HG03025 (cell line): ENCODE measurements around the gene SLC41A3.
"Not testable (repeated sequence)": the region's sequence is repeated elsewhere in the genome, so short reads cannot be mapped to it uniquely, and the experiment has no call there.

Experiments
- ATAC-seq: cut with Tn5 transposase; IDR thresholded peaks from one replicate; pipeline ENCODE4 v1.9.1; 2021; ENCODE audit warnings: mild to moderate bottlenecking, moderate library complexity; ENCODE audit not compliant: unreplicated experiment, low FRiP score

SLC41A3 gene

DNA sequence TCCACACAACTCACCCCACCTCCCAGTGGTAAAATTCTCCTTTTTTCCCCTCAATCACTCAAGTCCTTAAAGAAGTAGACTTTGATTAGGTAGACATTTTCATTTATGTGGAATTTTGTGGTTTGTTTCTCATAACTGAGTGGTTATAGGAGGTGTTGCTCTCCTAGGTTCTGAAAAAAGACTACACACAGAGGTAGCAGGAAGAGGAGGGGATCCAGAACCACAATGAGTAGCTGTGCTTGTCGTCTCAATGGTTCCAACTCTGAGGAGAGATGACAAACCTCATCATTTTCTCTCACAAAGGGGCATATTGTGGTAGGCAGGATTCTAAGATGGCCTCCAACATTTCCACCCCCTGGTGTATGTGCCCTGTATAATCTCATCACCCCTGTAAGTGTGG lies 120.1 kb downstream of the SLC41A3 start:
- ATAC-seq: not testable (repeated sequence)

DNA sequence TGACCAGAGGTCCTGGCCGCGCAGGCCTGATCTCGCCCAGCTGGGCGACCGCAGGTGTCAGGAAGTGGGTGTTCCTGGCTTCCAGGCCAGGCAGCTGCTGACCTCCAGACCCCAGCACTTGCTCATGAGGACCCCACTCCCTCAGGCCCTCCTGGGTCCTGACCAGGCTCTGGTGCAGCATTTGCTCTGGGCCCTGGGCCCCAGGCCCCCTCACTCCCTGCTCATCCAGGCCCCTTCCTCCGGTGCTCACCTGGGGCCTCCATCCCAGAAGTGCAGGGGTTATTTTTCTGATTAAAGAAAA lies 122.7 kb downstream of the SLC41A3 start:
- no peak for ATAC-seq

DNA sequence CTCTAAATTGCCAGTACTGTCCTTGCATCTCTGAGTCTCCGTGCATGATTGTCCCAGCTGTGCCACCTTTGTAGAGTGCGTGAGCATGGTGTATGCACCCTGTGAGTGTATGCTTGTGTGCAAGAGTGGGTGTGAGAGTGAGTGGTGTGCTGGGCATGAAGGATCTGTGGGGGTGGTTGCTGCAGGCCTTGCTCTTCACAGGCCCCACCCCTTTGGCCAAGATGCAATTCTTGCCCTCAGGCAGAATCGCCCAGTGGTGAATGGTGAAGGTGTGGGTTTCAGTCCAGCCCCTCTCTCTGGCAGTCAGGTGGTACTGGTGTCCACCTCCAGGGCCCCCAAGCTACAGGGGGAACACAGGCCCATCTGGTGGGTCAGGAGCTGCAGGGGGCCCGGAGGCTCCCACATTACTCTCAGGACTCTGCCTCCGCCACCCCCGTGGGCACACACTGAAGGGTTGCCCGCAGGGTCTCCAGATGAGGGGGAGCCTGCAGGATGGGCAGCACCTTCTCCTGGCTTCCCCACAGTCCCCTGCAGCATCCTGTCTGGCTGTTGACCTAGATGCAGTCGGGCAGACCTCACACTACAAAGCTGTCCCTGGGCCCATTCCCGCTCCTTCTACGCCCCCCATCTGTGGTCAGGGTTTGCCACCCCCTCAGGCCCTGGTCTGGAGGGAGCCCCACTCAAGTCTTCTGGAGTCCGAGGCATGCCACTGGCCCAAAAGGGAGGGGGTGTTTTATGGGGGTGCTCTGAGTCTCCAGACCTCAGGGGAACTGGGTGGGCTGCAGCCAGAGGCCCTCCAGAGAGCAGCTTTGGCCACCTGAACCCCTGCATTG lies 123.3 kb downstream of the SLC41A3 start:
- ATAC-seq: no peak

DNA sequence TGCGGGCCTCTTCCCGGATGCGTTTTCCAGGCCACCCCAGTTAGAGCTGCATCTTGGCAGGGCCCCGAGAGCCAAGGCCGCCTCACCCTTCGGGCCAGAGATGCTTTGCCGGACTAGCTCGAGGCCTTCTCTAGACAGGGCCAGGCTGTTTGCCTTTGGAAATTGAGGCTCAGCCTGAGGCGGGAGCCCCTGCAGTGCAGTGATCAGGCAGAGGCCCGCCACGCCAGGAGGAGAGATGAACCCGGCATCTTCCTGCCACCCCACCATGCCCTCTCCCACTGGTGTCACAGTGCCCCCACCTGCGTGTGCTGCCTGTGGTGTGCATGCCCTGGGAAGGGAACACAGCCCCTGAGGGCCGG lies 123.9 kb downstream of the SLC41A3 start:
- no peak for ATAC-seq

DNA sequence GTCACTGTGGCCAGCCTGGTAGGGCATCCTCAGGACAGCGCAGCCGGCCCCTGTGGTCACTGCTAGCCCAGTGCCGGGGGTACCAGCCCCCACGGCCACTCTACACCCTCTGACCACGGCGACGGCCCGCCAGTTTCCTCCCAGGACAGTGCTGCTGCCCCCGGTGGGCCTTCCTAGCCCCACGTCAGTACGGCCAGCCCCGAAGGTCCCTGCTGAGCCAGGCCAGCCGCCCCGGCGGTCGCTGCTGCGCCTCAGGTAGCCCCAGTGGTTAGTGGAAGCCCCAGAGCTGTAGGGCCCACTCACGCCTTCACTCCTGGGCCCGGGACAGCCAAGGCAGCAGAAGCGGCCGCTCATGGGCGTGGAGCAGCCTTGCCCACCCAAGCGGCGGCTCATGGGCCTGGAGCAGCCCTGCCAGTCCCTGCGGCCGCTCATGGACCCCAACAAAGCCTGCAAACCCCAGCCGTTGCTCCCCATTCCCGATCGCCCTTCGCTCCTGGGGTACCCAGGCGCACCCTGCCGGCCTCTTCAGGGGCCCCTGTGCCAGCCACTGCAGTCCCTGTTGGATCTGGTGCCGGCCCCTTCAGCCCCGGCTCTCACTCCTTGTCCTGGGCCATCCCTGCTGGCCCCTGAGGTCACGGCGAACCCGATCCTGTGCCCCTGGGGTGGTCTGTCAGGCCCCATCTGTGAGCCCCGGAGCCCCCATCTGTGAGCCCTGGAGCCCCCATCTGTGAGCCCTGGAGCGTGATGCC lies 124.4 kb downstream of the SLC41A3 start:
- ATAC-seq: no peak

DNA sequence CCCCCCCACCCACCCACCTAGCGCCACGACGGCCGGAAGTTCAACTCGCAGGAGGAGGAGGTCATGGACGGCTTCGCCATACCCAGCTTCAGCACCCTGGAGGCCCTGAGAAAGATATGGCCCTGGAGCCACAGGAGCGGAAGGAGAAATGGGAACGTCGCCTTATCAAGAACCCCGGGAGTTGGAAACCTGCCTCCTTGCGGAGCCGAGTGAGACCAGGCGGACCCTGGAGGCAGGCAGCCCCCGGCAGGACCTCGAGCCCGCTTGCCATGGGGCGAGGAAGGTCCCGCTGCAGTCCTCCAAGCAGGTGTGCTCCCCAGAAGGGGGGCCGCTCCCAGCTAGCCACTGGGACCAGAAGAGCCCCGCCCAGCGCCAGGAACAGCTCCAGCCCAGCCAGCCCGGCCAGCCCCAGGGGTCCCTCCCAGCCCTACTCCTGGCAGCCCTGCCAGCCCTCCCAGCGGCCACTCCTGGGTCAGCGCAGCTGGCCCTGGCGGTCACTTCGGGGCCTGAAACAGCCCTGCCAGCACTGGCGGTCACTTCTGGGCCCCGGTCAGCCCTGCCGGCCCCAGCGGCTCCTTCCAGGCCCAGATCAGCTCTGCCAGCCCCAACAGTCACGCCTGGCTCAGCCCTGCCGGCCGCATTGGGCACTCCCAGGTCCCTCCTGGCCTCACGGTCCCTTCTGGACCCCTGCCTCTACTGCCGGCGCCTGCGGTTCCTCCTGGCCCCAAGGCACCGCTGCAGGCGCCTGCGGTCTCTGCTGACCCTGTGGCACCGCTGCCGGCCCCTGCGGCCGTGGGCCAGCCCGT lies 125.2 kb downstream of the SLC41A3 start:
- no peak for ATAC-seq

DNA sequence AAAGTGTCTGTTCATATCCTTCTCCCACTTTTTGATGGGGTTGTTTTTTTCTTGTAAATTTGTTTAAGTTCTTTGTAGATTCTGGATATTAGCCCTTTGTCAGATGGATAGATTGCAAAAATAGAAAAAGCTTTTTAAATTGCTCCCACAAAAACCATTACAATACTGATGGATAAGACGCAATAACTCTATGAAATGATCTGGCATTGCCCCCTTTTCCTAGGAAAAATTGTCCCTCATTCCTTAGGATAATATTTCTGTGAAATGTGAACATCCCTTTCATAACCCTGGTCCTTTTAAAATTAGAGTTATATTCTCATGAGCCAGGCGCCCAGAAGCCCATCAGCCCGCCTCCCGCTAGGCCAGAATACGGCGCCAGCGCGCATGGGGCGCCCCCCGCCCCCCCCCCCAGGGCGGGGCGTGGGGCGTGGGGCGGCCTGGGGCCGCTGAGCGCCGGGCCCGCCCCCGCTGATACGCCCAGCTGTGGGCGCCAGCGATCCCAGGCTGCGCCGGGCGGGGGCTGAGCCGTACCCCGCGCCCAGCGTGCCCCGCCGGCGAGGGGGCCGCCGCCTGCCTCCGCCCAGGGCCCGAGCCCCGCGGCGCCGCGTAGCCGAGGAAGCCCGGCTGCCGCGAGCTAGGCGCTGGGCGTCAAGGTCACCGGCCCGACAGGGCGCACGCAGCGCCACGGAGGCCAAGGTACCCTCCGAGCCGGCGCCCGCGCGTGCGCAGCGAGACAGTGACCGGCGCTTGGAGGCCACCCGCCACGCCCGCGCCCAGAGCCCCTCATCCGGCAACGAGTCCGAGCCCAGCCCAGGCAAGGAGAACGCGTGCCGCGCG lies 126.0 kb downstream of the SLC41A3 start:
- no peak for ATAC-seq

DNA sequence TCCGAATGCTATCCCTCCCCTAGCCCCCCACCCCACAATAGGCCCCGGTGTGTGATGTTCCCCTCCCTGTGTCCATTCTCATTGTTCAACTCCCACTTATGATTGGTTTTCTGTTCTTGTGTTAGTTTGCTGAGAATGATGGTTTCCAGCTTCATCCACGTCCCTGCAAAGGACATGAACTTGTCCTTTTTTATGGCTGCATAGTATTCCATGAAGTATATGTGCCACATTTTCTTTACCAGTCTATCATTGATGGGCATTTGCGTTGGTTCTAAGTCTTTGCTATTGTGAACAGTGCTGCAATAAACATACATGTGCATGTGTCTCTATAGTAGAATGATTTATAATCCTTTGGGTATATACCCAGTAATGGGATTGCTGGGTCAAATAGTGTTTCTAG lies 126.9 kb downstream of the SLC41A3 start:
- not testable (repeated sequence) for ATAC-seq
